ENCODE measurements around the gene HIVEP3.

HIVEP3 gene

DNA sequence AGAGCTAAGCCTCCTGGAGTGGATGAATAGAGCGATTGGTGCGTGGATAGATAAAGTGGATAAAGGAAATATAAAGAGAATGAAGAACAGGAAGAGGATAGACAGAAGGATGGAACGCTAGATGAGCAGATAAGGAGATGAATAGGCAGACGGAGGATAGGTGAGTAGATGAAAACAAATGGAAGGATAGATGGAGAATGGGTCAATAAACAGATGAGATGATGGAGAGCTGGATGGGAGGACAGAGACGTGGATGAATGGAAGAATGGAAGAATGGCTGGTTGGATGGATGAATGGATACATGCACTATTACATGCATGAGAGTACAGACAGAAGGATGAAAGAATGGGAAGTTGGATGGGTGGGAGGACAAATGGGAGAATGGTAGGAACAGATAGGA is 399.1 kb downstream of the HIVEP3 start:
- no peak for DNase-seq (ENCODE audit: low read depth in 3 of 3)

DNA sequence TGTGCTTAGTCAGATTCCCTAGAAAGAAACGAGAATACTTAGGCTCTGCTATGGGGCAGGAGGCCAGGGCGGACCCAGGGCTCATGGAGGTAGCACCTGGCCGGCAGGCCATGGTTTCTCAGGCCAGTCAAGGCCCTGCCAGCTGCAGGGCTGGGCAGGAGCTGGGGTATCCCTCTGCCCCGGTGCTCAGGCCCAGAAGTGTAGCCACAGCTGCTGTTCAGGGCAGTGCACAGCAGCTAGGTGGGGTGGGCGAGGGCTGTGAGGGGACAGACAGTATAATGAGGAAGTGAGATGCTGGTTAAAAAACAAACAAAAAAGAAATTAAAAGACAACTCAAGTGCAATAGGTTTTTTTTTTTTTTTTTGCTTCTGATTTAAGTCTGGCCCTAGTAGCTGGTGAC is 400.3 kb downstream of the HIVEP3 start:
- no peak for DNase-seq (ENCODE audit: low read depth in 3 of 3)

DNA sequence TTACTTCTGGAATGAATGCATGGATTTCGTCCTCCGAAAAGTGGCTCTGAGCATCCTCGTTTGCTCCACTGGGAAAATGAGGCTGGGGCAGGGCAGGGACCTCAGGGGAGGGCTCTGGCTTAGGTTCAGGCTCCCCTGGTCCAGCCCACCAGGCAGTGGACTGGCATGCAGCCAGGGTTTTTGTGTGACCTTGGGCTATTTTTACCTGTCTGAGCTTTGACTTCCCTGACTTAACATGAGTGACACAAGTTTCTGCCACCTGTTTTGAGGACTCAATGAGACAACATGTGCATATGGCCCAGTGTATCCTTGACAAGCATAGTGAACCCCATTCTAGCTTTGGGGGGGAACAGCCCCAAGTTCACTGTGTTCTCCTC is 401.7 kb downstream of the HIVEP3 start:
- no peak for DNase-seq (ENCODE audit: low read depth in 3 of 3)

DNA sequence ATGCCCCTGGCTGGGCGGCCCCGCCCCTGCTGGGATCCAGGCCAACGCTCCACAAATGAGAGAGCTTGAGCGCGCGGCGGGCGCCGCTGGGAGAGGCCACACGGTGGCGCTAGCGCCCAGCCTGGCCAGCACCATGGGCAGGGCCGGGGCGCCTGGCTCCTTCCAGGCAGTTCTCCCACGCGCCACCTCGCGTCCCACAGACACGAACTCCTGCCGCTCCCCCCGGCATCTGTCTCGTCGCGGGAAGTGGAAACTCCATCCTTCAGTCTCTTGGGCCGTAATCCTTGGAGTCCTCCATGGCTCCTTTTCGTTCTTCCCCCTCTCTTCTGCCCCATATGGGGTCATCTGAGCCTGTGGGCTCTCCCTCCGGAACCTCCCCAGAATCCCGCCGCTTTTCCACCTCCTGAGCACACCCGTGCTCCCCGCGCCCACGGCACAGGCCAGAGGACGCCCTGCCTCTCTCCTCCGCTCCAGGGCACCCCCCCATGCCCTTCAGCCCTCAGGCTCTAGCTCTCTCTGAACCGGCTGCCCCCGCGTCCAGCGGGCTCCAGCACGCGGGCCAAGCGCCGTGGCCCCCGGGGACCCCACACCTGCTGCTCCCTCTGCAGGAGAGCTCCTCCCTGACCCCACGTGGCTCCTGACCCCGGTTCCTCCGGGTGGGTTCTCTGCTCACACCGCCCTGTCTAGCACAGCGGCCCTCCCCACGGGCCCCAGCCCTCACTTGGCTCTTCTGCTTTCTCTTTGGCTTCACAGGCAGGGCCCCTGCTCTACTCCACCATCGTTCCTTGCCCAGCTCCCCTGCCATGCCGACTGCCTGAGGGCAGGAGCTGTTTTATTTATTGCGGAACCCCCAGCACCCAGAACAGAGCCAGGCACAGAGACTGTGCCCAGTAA is 402.3 kb downstream of the HIVEP3 start:
- DNase-seq (ENCODE audit: low read depth in 3 of 3): peak; percentile 38 to 56 (median 47)

DNA sequence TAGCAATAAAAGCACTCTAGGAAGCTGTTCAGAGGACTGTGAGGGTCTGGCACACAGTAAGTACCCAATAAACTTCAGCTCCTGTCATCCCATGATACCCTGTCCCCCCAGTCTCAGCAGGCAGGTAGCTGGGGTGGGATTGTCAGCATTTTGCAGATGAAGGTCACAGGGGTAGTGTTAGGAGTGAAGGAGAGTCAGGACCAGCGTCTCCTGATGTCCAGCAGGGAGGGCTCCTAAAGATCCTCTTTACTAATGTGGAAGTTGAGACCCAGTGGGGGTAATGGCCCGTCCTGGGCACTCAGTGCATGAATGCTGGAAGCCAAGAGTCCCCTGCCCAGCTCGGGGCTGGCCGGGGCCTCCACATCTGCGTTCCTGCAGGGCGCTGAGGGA is 402.9 kb downstream of the HIVEP3 start:
- DNase-seq (ENCODE audit: low read depth in 3 of 3): no peak

DNA sequence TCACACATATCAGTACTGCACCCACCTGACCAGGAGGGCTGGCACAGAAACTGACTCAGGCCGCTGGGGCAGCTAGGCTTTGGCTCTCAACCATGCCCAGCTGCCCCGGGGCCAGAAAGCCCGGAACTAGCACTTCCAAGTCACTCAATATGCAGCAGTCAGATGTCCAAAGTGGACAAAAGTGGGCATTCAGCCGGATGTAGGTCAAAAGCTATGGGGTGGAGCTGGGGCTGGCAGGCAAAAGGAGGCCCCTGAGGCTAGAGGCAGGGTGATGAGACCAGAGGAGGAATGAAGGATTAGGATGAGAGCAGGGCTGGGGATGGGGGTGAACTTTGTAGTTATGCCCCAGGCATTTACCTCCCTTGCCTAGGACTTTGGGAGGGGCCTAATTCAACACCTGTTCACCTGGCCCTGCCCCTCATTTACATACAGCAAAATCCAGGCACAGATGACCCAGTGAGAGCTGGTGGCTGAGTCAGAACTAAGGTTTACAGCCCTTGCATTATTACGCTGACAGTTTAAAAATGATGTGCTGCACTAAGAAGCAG is 403.5 kb downstream of the HIVEP3 start:
- no peak for DNase-seq (ENCODE audit: low read depth in 3 of 3)

DNA sequence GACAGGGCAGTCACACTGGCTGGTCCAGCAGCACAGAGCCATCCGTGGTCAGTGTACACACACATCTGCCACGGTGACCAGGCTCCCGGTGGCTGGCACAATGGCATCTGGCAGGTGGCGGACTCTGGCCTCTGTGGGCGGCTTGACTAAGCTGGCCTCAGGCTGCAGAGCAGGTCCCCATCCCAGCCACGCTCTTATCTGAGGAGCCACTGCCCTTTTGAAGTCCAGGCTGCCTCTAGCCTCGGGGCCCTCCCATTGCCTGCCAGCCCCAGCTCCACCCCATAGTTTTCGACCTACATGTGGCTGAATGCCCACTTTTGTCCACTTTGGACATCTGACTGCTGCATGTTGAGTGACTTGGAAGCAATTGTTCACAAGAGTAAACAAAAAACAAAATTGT is 404.3 kb downstream of the HIVEP3 start:
- DNase-seq (ENCODE audit: low read depth in 3 of 3): no peak

DNA sequence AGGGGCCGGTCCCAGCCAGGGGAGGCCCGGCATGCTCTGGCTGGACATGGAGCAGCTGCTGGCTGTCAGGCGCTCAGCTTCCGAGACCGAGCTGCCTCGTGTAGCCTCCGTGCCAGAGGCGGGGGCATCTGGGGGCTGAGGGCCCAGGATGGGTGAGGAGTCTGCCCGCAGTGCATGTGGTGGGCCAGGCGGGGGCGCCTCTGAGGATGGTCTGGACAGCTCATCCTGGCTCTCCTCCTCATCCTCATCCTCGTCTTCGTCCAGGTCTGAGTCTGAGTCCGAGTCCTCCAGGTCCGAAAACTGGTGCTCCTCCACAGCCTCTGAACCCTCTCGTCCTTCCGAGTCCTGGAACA is 405.4 kb downstream of the HIVEP3 start:
- no peak for DNase-seq (ENCODE audit: low read depth in 3 of 3)

DNA sequence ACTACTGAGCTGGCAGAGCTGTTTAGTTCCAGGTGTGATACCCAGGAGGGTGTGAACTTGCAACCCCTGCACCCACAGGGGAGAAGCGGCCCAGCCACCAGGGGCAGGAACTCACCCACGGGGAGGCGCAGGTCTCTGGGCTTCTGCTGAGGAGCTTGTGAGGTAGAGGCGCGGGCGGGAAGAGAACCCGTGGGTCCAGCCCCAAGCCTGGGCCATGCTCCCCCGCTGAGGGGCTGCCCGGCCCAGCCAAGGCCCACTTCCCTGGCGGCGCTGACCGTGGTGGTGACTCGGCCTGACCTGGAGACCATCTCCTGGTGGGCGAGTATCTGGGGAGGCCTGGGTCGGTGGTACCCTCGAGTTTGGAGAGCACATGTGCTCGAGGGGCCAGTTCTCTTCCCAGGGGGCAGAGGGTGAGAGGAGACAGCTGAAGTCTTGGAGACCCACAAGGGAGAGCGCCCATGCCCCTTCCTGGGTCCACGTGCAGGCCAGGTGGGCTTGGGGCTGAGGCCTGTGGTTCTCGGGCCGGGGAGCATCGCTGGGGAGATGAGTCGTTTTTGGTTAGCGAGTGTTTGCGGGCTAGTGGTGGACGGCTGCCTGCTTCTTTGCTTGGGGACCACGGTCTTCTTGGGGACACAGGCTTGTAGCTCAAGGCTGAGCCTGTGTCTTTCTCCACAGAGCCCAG is 405.9 kb downstream of the HIVEP3 start:
- DNase-seq (ENCODE audit: low read depth in 3 of 3): no peak

DNA sequence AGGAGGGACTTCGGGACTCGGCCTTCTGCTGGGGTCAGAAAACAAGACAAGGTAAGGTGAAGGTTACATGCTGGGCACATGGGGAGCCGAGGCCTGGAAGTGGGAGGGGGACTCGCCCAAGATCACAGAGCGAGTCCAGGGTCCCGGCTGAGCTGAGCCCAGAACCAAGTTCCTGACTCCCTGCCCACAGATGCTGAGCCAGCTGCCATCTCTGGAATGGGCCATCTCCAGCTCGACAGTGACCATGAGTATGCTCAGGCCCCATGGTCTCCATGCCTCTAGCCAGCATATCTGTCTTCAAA is 407.5 kb downstream of the HIVEP3 start:
- DNase-seq (ENCODE audit: low read depth in 3 of 3): no peak

DNA sequence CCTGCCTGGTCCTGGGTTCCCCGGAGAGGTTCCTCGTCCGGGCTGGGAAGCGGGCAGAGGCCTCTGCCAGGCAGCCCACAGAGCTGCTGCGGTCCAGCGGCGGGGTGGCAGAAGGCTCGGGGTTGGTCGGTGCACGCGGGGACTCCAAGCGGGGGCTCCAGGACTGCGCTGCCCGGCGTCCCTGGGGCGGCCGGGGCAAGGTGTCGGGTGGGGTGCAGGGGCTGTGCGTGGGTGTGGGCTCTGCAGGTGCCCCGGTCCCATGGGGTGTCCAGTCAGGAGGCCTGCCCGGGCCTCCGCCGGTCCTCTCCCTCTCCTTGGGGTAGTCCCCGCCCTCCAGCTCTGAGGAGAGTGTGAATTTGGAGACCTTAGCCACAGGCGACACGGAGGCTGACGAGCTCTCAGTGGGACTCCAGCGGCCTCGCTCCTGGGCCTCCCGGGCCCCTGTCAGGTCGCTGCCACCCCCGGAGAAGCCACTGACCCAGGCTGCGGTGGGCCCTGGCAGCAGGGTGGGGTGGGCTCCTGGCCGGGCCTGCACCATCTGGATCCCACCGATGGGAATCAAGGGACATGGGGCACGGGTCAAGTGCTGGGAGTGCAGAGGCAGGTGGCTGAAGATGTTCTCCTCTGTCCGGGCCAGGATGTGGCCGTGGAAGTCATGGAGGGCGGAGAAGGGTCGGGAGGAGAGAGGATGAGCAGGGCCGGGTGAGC is 408.0 kb downstream of the HIVEP3 start:
- no peak for DNase-seq (ENCODE audit: low read depth in 3 of 3)

DNA sequence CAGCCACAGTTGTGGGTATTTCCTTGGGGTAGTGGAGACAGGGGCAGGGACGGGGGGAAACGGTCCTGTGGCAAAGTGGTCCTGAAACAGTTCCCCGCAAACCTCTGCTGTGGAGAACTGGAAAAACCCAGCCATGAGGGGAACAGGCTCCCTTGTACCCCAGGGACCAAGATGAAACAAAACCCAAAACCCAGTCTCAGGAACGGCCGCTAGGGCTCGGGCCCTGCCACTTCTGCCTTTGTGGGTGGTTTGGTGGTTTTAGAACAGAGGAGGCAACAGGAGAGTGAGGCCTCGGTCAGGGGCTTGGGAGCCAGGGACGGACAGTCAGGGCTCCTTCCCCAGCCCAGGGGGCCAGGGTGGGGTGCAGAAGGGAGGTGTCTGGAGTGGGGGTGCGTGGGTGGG is 409.5 kb downstream of the HIVEP3 start:
- no peak for DNase-seq (ENCODE audit: low read depth in 3 of 3)

DNA sequence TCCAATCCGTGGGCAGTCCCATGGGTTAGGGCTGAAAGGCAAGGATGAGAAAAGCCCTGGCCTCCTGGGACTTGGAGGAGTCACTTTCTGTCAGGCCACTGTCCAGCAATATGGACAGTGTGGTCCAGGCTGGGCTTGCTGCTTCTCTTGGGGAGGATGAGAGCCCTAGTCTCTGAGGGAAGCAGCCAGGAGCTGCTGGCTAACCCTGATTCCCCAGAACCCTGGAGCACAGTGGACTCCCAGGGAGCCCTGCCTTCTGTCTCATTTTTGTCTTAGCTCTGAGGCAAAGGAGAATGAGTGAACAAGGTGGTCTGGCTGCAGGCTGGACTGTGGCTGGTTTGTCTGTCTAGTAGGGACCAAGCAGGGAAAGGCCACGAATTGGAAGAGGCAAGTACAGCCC is 410.4 kb downstream of the HIVEP3 start:
- DNase-seq (ENCODE audit: low read depth in 3 of 3): no peak

DNA sequence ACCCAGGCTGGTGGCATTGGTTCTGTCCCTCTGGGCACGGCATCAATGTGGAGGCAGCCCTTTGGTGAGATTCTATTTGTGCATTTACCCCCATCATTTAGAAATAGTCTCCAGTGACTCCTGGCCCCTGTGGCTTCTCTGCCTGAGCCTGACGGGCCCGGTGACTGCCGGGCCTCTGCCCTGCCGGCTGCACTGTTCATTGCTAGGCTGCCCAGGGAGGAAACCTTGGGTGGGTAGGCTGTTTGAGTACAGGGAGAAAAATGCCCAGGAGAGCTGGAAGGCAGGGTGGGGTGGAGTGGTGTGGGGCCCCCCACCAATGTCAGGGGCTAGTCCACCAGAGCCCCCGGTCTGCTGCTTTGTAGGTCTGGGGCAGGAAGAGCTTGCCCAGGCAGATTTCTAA is 410.9 kb downstream of the HIVEP3 start:
- DNase-seq (ENCODE audit: low read depth in 3 of 3): no peak

DNA sequence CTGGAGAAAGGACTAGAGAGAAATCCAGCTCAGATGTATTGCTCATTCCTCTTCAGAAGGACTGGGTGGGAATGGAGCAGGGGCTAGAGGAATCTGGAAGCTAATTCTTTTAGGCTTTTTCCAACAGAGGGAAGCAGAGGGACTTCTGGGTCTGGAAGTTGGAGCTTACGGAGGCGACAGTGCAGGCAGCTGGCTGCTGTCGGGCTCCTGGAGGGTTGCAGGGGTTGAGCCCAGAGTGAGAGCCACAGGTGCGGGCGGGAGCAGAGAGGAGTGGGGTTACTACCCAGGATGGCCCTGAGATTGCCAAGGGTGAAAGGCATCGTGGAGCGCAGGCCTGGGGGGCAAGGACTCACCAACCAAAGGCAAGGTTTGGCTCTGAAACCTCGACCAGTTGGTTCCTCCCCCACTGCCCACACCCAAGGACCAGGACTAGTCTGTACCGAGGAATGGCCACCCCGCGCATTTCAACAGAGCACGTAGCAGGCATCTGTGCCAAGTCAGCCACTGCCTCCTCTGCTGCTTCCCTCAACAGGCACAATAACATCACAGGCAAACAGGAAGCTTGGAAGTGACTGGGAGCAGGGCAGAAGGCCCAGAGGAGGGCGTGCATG is 411.5 kb downstream of the HIVEP3 start:
- DNase-seq (ENCODE audit: low read depth in 3 of 3): no peak

DNA sequence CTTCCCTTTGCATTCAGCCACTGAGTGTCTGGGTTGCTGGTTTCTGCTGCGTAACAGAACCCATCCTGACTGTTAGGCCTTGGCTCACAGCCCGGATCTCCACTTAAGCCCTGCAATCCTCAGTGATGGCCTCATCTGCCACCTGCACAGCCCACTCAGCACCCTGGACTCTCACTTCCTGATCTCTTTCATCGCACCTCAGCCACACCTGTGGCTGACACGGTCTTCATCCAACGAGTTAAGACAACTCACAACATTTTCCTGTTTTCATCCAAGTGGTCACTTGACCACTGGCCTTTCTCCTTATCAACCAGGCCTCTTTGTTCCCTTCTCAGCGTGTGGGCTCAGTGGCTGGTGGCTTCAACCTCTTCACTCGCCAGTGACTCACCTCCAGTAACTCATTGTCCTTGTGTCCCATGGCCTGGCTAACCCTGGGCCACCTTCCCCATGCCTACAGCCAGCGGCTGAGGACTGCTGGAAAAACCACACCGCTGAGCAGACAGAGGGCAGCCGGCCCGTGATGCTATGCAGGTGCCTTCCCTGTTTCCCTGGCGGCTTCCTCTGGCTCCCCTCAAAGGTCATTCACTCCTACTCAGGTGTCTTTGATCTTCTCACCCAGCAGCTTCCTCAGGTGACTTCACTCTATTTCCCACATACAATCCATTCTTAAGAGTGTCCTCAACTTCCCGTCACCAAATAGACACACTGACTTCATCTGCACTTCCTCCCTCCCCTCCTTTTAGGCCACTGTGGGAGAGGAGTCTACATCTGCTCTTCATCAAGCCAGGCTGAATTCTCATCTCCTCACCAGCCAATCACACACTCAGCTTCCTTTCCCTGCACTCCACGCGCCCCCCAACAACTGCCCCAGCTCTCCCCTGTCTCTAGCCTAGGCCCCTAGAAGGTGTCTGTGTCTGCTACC is 414.3 kb downstream of the HIVEP3 start:
- DNase-seq (ENCODE audit: low read depth in 3 of 3): no peak

DNA sequence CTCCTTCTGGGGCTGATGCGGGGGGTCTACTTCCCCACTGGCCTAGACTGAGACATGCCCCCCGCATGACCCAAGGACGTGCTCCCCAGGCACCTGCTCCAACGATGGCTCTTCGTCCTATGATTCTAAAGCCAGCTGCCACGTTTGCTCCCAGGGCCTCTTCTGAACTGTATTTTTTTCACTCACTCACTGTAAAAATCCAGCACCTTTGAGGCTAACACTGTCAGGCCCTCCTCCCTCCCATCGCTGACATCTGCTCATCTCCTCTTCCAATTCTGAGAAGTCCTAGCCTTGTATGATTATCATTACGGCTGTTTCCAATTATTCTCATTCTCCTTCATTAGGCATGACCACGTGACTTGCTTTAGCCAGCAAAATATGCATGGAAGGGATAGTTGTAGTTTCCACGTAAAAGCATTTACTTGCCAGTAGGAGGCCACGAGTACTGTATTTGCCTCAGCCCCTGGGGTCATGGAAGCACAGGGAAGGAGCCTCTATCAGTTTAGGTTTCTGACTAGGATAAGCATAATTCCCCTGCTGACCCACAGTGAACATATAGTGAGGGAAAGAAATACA is 415.1 kb downstream of the HIVEP3 start:
- no peak for DNase-seq (ENCODE audit: low read depth in 3 of 3)

DNA sequence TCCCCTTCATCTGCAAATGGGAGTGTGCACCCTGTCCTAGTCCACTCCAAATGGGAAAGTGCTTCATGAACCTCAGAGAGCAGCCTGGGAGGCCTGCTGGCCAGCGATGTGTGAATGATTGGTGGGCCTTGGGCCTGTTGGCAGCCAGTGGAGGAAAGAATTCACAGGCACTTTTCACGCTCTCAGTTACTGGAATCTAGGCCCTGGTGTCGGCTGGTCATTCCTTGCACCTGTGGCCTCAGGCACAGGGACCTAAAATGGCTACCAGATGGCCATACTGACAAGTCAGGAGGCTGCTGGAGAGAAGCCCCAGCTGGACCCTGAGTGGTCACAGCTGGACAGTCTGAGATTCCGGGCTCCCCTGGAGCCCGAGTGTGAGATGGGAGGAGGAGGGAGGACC is 415.8 kb downstream of the HIVEP3 start:
- no peak for DNase-seq (ENCODE audit: low read depth in 3 of 3)

DNA sequence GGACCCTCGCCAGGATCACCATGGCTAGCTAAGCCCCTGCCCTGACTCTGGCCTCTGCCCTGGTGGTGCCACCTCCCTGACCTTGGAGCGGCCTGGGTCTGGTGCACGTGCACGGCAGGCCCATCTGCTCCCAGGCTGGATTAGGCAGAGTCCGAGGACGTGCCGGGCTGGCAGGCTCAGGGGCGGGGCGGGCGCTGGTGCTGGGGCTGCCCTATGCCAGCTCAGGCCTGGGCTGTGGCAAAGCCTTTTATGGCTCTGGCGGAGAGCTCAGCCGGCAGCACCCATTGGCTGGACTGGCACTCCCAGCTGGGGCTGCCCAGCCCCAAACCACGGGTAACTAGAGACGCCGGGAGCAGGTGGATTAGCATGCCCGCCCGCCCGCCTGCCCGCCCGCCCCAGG is 417.1 kb downstream of the HIVEP3 start:
- no peak for DNase-seq (ENCODE audit: low read depth in 3 of 3)

DNA sequence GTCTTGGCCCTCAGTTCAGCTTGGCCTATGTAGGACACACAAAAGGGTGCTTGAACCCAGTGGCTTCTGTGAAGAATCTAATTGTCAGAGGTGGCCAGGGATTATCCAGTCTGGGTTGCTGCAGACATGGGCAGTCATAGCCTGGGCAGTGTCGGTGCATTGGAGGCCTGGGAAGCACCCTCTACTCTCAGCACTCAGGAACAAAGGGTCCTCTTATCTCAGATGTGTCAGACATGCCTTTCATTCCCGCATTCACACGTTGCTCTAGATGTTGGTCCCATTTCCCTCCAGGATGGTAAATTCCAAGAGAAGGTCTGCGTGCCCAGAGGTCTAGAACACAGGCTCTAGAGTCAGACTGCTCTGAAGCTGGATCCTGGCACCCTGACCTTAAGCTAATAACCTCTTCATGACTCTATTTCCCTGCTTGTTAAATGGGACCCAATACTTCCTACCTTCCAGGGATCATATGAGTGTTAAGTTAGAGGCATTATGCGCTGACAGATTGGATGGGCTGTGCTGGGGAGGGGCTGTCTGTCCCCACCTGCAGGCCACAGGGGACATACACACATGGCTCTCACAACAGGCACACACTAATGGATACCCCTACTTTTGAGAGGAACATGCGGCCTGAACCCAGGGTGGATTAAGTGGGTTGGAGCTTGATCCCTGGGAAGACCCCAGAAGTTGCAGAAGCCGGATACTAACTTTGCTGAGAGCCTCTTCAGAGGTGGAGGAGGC is 417.8 kb downstream of the HIVEP3 start:
- no peak for DNase-seq (ENCODE audit: low read depth in 3 of 3)
